Right cardiac atrium (tissue), 5 donors: ENCODE measurements around the gene POF1B. TPM values are rescaled to one million over a fixed set of nuclear protein-coding genes. Genes with fewer than 3 reads are reported as not detected.

Experiments
- ATAC-seq, 2 donors: fragments of 200-7000 bp; cut with Tn5 transposase; one replicate each; pipeline versions ENCODE4 v1.8.0 to v1.9.1; 2020; ENCODE audit warnings: moderate library complexity in 2 of 2, mild to moderate bottlenecking in 1 of 2
- DNase-seq, 3 donors: peaks; one replicate each; pipeline ENCODE4 v3.0.0-alpha.2; 2020
- H3K27ac ChIP-seq: one replicate; pipeline ENCODE4 v1.5.1; 2013; ENCODE audit warnings: mild to moderate bottlenecking, low read length, control low read depth, moderate library complexity
- H3K27me3 ChIP-seq: one replicate; pipeline ENCODE4 v1.6.1; 2013; ENCODE audit not compliant: control insufficient read depth, insufficient read depth
- H3K4me1 ChIP-seq: one replicate; pipeline ENCODE4 v1.6.1; 2013; ENCODE audit warnings: low read length; ENCODE audit not compliant: control insufficient read depth, insufficient read depth
- H3K4me3 ChIP-seq: one replicate; pipeline ENCODE4 v1.5.1; 2013; ENCODE audit warnings: low read length, control low read depth
- H3K9me3 ChIP-seq: one replicate; pipeline ENCODE4 v1.6.1; 2013; ENCODE audit warnings: low read length; ENCODE audit not compliant: control insufficient read depth
- WGBS: extraction: QIAGEN DNeasy Blood & Tissue Kit; methylation state at CpG from one replicate; pipeline ENCODE4 v1.1.7; 2013; 5-methylcytosine and 5-hydroxymethylcytosine counted together
- intact Hi-C, 4 donors: fragments of 100-400 bp; cut with DNase I; formaldehyde crosslinking; loops; one replicate each; pipeline versions ENCODE4 v1.11.0 to v1.14.0; 2022 to 2023
- polyA plus RNA-seq: library from polyadenylated mRNA; stranded (reverse); fragments of 200-250 nt; gene quantifications from one replicate; pipeline ENCODE4 v1.2.3, GENCODE V29; 2013
- total RNA-seq, 4 donors: library from RNA; stranded (reverse); fragmentation: NEBNext Ultra II Directional; extraction: Animal tissue kit (Norgen Biotek cat#: 25700); gene quantifications; one replicate each; pipeline ENCODE4 v1.2.1, GENCODE V29; 2021
- donor health status: healthy with polysubstance abuse.
- donor health status: DM: no; HTN: yes; CAD: no.
- donor health status: DM: no; HTN: no; CAD: no.
- donor health status: DM: no; HTN: yes; CAD: no; lungs with severe emphysema.
- donor health status: DM: yes; HTN: yes; CAD: no.

The POF1B gene
- total and polyA plus RNA-seq, 5 donors: 6.9 to 32.2 (median 25.3) TPM

DNA sequence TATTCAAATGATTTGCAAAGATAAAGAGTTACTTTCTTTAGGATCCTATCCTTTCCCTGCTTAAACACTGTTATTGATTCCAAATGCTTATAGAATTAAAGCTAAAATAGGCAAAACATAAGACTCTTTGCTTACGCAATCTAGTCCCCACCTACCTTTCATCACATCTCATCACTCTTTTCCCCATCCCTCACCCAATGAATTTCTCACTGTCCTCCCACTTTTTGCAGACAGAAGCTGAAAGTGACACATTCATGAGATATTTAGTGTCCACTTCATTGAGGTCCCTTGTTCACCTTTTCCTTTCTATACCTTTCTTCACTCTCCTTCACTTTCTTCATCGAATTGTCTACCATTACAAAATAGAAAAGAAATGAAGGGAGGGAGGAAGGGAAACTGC, 136.3 kb downstream of the POF1B start:
- H3K27me3 ChIP-seq: no peaks in the 10 kb centered on the region
- DNase-seq: no peak
- intact Hi-C loops: no loop called here
- H3K4me3 ChIP-seq: no peak overlapping the region
- no peak overlapping the region for H3K27ac ChIP-seq
- 16% methylated on average over 2 of the region's 2 CpGs for whole genome bisulfite sequencing
- no peaks in the 10 kb centered on the region for H3K9me3 ChIP-seq
- no peaks in the 10 kb centered on the region for H3K4me1 ChIP-seq
- no peak for ATAC-seq

Other genes with a start within 250 kb of the POF1B start
- gene SATL1, start 135.9 kb downstream of the POF1B start, total RNA-seq: under 1 TPM in 3 of 4 donors, not detected in 1; 0.09 to 0.18 (median 0.14) TPM
- 0.14 TPM for gene SATL1, start 135.9 kb downstream of the POF1B start, polyA plus RNA-seq
- 10 to 100 TPM in 1 of 4 donors, 1 to 10 TPM in 3; 6.4 to 10.1 (median 7.5) TPM for gene ZNF711, start 135.7 kb downstream of the POF1B start, total RNA-seq
- 3.6 TPM for gene ZNF711, start 135.7 kb downstream of the POF1B start, polyA plus RNA-seq